ENCODE data around the gene FAM118A. TPM values are rescaled to one million over a fixed set of nuclear protein-coding genes. Genes with fewer than 3 reads are reported as not detected.

Gene FAM118A
- total and polyA plus RNA-seq, 2 of the 8 experiments (the other 6 are each of a cell fraction or from before 2014, with no cell fraction given), result 8.5 to 18.6 TPM

- Histone ChIP-seq H2BK20ac (ENCODE audit: low read length) (no peak overlapping the region), H3K14ac (ENCODE audit: insufficient read length) (no peak overlapping the region), H2AK5ac (ENCODE audit: low read depth, low read length) (no peak overlapping the region), H3K4ac (replicated peaks; ENCODE audit: insufficient read length, low read depth, low read length) (no peak overlapping the region), H3K79me1 (ENCODE audit: low read depth, low read length) (no peaks in the 10 kb centered on the region), H3K56ac (replicated peaks; ENCODE audit: insufficient read length, low read depth, low read length) (no peak overlapping the region), H3K4me1 (replicated peaks in 1 of 4; ENCODE audit: control insufficient read depth in 3 of 4, insufficient read depth in 4 of 4, low read length in 3 of 4) (no peaks in the 10 kb centered on the region), H3K23me2 (ENCODE audit: low read depth, low read length) (no peaks in the 10 kb centered on the region), H3K23ac (ENCODE audit: insufficient read length) (no peak overlapping the region), H4K5ac (ENCODE audit: insufficient read length, low read depth, low read length) (no peak overlapping the region), H3K18ac (ENCODE audit: extremely low read depth, low read length) (no peak overlapping the region), H2BK120ac (replicated peaks; ENCODE audit: low read depth, low read length) (no peak overlapping the region), H2BK5ac (ENCODE audit: low read depth, low read length) (no peak overlapping the region), H3K79me2 (ENCODE audit: control insufficient read depth in 1 of 2, insufficient read depth in 2 of 2, low read length in 2 of 2) (no peaks in the 10 kb centered on the region), H2AFZ (ENCODE audit: low read length) (no peak overlapping the region), H3K9ac (replicated peaks in 1 of 4; ENCODE audit: extremely low read depth in 1 of 4, low read depth in 3 of 4, low read length in 3 of 4) (no peak overlapping the region), H3K4me2 (ENCODE audit: insufficient read depth in 1 of 2, low read depth in 2 of 2, low read length in 2 of 2) (no peak overlapping the region), H3K36me3 (ENCODE audit: control insufficient read depth in 2 of 4, insufficient read depth in 4 of 4, low read length in 3 of 4) (peaks cover 0 to 22% (median 4%) of the 10 kb centered on the region in 4 experiments; a peak in 4 of 8 replicates), H3K27ac (ENCODE audit: low read depth, low read length) (no peak overlapping the region), H4K91ac (replicated peaks; ENCODE audit: insufficient read length, low read length) (no peak overlapping the region), H2BK15ac (ENCODE audit: low read length) (no peak overlapping the region), H3K9me3 (ENCODE audit: insufficient read depth in 2 of 2, low read depth in 1 of 2, low read length in 1 of 2) (no peaks in the 10 kb centered on the region), H4K8ac (ENCODE audit: extremely low read depth, insufficient read depth, low read length) (no peak overlapping the region), H3K27me3 (replicated peaks in 1 of 4; ENCODE audit: control insufficient read depth in 3 of 4, extremely low read depth in 1 of 4, insufficient read depth in 3 of 4, low read length in 3 of 4) (no peaks in the 10 kb centered on the region), H2BK12ac (ENCODE audit: low read depth, low read length) (no peak overlapping the region), H4K20me1 (replicated peaks in 1 of 2; ENCODE audit: control insufficient read depth in 1 of 2, insufficient read depth in 2 of 2, low read length in 2 of 2) (peaks cover 0 to 2% of the 10 kb centered on the region in 2 experiments), H3K4me3 (ENCODE audit: extremely low read depth in 1 of 4, insufficient read depth in 2 of 4, low read depth in 3 of 4, low read length in 4 of 4) (no peak overlapping the region)
- POLR2A ChIA-PET (ENCODE audit: partially characterized antibody), result no interaction called here
- CTCF ChIA-PET (ENCODE audit: partially characterized antibody), result no interaction called here
- DNase-seq (ENCODE audit: low read depth in 1 of 2, low spot score in 2 of 2) (no peak), FAIRE-seq (no peak)
- WGBS, 2 experiments (ENCODE audit: extremely low coverage in 1 of 2, insufficient coverage in 1 of 2, insufficient read length in 1 of 2, insufficient replicate concordance in 2 of 2, low coverage in 1 of 2, low lambda C conversion rate in 2 of 2, missing lambda C conversion rate in 1 of 2), result 88% methylated on average over 9 of the region's 9 CpGs; no CpG with 5 or more reads in 1 of the 2 experiments
- TF ChIP-seq RFX5 (IDR thresholded peaks at IDR 0.05; ENCODE audit: borderline replicate concordance, low read depth, low read length) (no peak), SRF (IDR thresholded peaks at IDR 0.05; ENCODE audit: low read depth, low read length) (no peak), BRCA1 (IDR thresholded peaks at IDR 0.05; ENCODE audit: low read depth, low read length) (no peak), NANOG (IDR thresholded peaks at IDR 0.05; ENCODE audit: insufficient read depth, low read depth, low read length, poor library complexity, severe bottlenecking) (no peak)
These were observed 27.8 kb downstream of the FAM118A start for GRCh38 chr22:45337536-45337935.
